ENCODE data around the gene ZSWIM6.

- no peak for TF ChIP-seq FOXM1 (IDR thresholded peaks at IDR 0.05; ENCODE audit: borderline replicate concordance)
- TF ChIP-seq SUZ12 (IDR thresholded peaks at IDR 0.05) = no peak
- no peak for TF ChIP-seq ELF4 (IDR thresholded peaks at IDR 0.05)
- no peak for TF ChIP-seq ARNT (IDR thresholded peaks at IDR 0.05)
- TF ChIP-seq FOXK2 (IDR thresholded peaks at IDR 0.05) = no peak
Measured at GRCh38 chr5:61299261-61299681, 32.8 kb upstream of the ZSWIM6 start.
